ENCODE measurements around the gene ASTN2. TPM values are rescaled to one million over a fixed set of nuclear protein-coding genes. Genes with fewer than 3 reads are reported as not detected.

The ASTN2 gene
- polyA plus RNA-seq, 3 donors from 2014 or later: 1.7 to 4.5 (median 2.2) TPM

- Mint-ChIP-seq H3K36me3 (no peaks in the 10 kb centered on the region), H3K4me3 (no peak overlapping the region), H3K9me3 (peaks cover 0 to 4% (median 2%) of the 10 kb centered on the region in 6 donors), H3K27ac (no peak overlapping the region), H3K27me3 (ENCODE audit: low read depth in 3 of 3) (peaks cover 0 to 4% (median 3%) of the 10 kb centered on the region in 3 donors), H3K4me1 (no peaks in the 10 kb centered on the region)
- DNase-seq: no peak
Observed at GRCh38 chr9:117435630-117436261, 20.9 kb upstream of the ASTN2 start.

GRCh38 chr9:117434566-117434965 lies 19.7 kb upstream of the ASTN2 start:
- H3K4me3 Mint-ChIP-seq: no peak overlapping the region
- H3K9me3 Mint-ChIP-seq: peaks cover 0 to 9% (median 0%) of the 10 kb centered on the region in 6 donors
- DNase-seq: no peak
- peaks cover 0 to 2% (median 0%) of the 10 kb centered on the region in 3 donors for H3K27me3 Mint-ChIP-seq (ENCODE audit: low read depth in 3 of 3)
- H3K36me3 Mint-ChIP-seq: no peaks in the 10 kb centered on the region
- H3K4me1 Mint-ChIP-seq: no peaks in the 10 kb centered on the region
- no peak overlapping the region for H3K27ac Mint-ChIP-seq

- H3K36me3 Mint-ChIP-seq: no peaks in the 10 kb centered on the region
- peaks cover 0 to 9% (median 3%) of the 10 kb centered on the region in 6 donors for H3K9me3 Mint-ChIP-seq
- peaks cover 0 to 2% (median 1%) of the 10 kb centered on the region in 3 donors for H3K27me3 Mint-ChIP-seq (ENCODE audit: low read depth in 3 of 3)
- H3K4me1 Mint-ChIP-seq: no peaks in the 10 kb centered on the region
- no peak overlapping the region for H3K4me3 Mint-ChIP-seq
- DNase-seq: no peak
- H3K27ac Mint-ChIP-seq: no peak overlapping the region
Observed at GRCh38 chr9:117430813-117431212, 16.0 kb upstream of the ASTN2 start.

- Mint-ChIP-seq H3K4me3 (no peak overlapping the region), H3K27ac (no peak overlapping the region), H3K9me3 (peaks cover 0 to 9% (median under 1%) of the 10 kb centered on the region in 6 donors), H3K27me3 (ENCODE audit: low read depth in 3 of 3) (peaks cover 0 to 4% (median 4%) of the 10 kb centered on the region in 3 donors), H3K36me3 (no peaks in the 10 kb centered on the region), H3K4me1 (no peaks in the 10 kb centered on the region)
- no peak for DNase-seq
Observed at GRCh38 chr9:117427357-117427913, 12.6 kb upstream of the ASTN2 start.

GRCh38 chr9:117425566-117425965 lies 10.7 kb upstream of the ASTN2 start:
- no peak for DNase-seq
- Mint-ChIP-seq H3K36me3 (no peaks in the 10 kb centered on the region), H3K27ac (no peak overlapping the region), H3K27me3 (ENCODE audit: low read depth in 3 of 3) (peaks cover 0 to 4% (median 4%) of the 10 kb centered on the region in 3 donors), H3K4me1 (no peaks in the 10 kb centered on the region), H3K9me3 (peaks cover 0 to 7% (median under 1%) of the 10 kb centered on the region in 6 donors), H3K4me3 (no peak overlapping the region)

- no peaks in the 10 kb centered on the region for H3K36me3 Mint-ChIP-seq
- peaks cover 0 to 4% (median 4%) of the 10 kb centered on the region in 3 donors for H3K27me3 Mint-ChIP-seq (ENCODE audit: low read depth in 3 of 3)
- no peak overlapping the region for H3K4me3 Mint-ChIP-seq
- no peaks in the 10 kb centered on the region for H3K4me1 Mint-ChIP-seq
- DNase-seq: no peak
- peaks cover 0 to 5% (median 0%) of the 10 kb centered on the region in 6 donors for H3K9me3 Mint-ChIP-seq
- H3K27ac Mint-ChIP-seq: no peak overlapping the region
Observed at GRCh38 chr9:117424291-117424690, 9.4 kb upstream of the ASTN2 start.

GRCh38 chr9:117418111-117418510 lies 3.3 kb upstream of the ASTN2 start:
- Mint-ChIP-seq H3K4me1 (no peaks in the 10 kb centered on the region), H3K36me3 (no peaks in the 10 kb centered on the region), H3K9me3 (peaks cover 0 to 3% (median 0%) of the 10 kb centered on the region in 6 donors), H3K27ac (no peak overlapping the region), H3K27me3 (ENCODE audit: low read depth in 3 of 3) (peaks cover 2 to 7% (median 4%) of the 10 kb centered on the region in 3 donors), H3K4me3 (no peak overlapping the region)
- no peak for DNase-seq

- no peak overlapping the region for H3K4me3 Mint-ChIP-seq
Observed at GRCh38 chr9:117416856-117417255, 2.0 kb upstream of the ASTN2 start.

GRCh38 chr9:117415358-117415914 lies 579 bp upstream of the ASTN2 start:
- peaks cover 0 to 8% (median 2%) of the 10 kb centered on the region in 6 donors for H3K9me3 Mint-ChIP-seq
- peaks cover 5 to 23% (median 15%) of the 10 kb centered on the region in 3 donors for H3K27me3 Mint-ChIP-seq (ENCODE audit: low read depth in 3 of 3)
- no peak overlapping the region for H3K4me3 Mint-ChIP-seq
- no peak for DNase-seq
- H3K27ac Mint-ChIP-seq: no peak overlapping the region
- no peaks in the 10 kb centered on the region for H3K4me1 Mint-ChIP-seq
- H3K36me3 Mint-ChIP-seq: no peaks in the 10 kb centered on the region

More at GRCh38 chr9:117416856-117417255, 2.0 kb upstream of the ASTN2 start:
- no peak overlapping the region for H3K27ac Mint-ChIP-seq
- H3K9me3 Mint-ChIP-seq: peaks cover 0 to 3% (median 0%) of the 10 kb centered on the region in 6 donors
- no peaks in the 10 kb centered on the region for H3K4me1 Mint-ChIP-seq
- H3K36me3 Mint-ChIP-seq: no peaks in the 10 kb centered on the region
- peaks cover 3 to 12% (median 11%) of the 10 kb centered on the region in 3 donors for H3K27me3 Mint-ChIP-seq (ENCODE audit: low read depth in 3 of 3)
- DNase-seq: no peak

GRCh38 chr9:117414220-117414905 lies 494 bp downstream of the ASTN2 start:
- H3K9me3 Mint-ChIP-seq: peaks cover 0 to 8% (median 2%) of the 10 kb centered on the region in 6 donors
- peaks cover 5 to 26% (median 19%) of the 10 kb centered on the region in 3 donors for H3K27me3 Mint-ChIP-seq (ENCODE audit: low read depth in 3 of 3)
- DNase-seq: no peak
- no peak overlapping the region for H3K4me3 Mint-ChIP-seq
- H3K36me3 Mint-ChIP-seq: no peaks in the 10 kb centered on the region
- H3K4me1 Mint-ChIP-seq: no peaks in the 10 kb centered on the region
- H3K27ac Mint-ChIP-seq: no peak overlapping the region

- peaks cover 0 to 8% (median 2%) of the 10 kb centered on the region in 6 donors for H3K9me3 Mint-ChIP-seq
- H3K4me1 Mint-ChIP-seq: no peaks in the 10 kb centered on the region
- no peaks in the 10 kb centered on the region for H3K36me3 Mint-ChIP-seq
- no peak for DNase-seq
- H3K27ac Mint-ChIP-seq: no peak overlapping the region
- peak overlapping the region in 1 of 5 donors; percentile 33 for H3K4me3 Mint-ChIP-seq
- peaks cover 5 to 28% (median 19%) of the 10 kb centered on the region in 3 donors for H3K27me3 Mint-ChIP-seq (ENCODE audit: low read depth in 3 of 3)
Observed at GRCh38 chr9:117413346-117414219, 1.3 kb downstream of the ASTN2 start.

- no peak for DNase-seq
- H3K4me1 Mint-ChIP-seq: no peaks in the 10 kb centered on the region
- no peak overlapping the region for H3K27ac Mint-ChIP-seq
- H3K27me3 Mint-ChIP-seq (ENCODE audit: low read depth in 3 of 3): peaks cover 5 to 28% (median 19%) of the 10 kb centered on the region in 3 donors
- no peaks in the 10 kb centered on the region for H3K36me3 Mint-ChIP-seq
- H3K9me3 Mint-ChIP-seq: peaks cover 0 to 8% (median 2%) of the 10 kb centered on the region in 6 donors
- no peak overlapping the region for H3K4me3 Mint-ChIP-seq
Observed at GRCh38 chr9:117412841-117413240, 2.0 kb downstream of the ASTN2 start.

Data from immature natural killer cell (primary cell).